Breast epithelium (tissue), 3 donors: Measurements from ENCODE around the gene DUOXA2.

ENCODE experiments used
- CTCF ChIP-seq, 3 donors: fragments of 450-650 bp; IDR thresholded peaks; one replicate each; pipeline ENCODE4 v1.5.1; 2016 to 2017; ENCODE audit warnings: antibody characterized with exemption in 3 of 3, mild to moderate bottlenecking in 3 of 3, moderate library complexity in 3 of 3
- POLR2A ChIP-seq: fragments of 450-650 bp; IDR thresholded peaks from one replicate; pipeline ENCODE4 v1.6.1; 2016; ENCODE audit warnings: antibody characterized with exemption, mild to moderate bottlenecking, moderate library complexity

DNA sequence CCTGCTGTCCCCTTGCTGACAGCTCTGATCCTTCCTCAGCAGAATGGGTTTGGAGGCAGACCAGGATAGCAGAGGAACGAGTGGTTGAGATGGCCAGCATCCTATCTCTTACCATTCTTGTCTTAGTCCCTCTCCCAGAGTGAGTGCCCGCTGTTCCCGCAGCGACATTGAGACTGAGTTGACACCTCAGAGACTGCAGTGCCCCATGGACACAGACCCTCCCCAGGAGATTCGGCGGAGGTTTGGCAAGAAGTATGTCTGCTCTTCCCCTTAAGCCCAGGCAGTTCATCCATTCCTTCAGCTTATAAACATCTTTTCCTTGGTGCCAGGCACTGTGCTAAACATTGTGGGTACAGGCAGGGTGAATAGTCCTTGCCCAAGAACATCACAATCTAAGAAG is 36.9 kb downstream of the DUOXA2 start:
- no peak for TF ChIP-seq POLR2A
- TF ChIP-seq CTCF (IDR thresholded peaks at IDR 0.05): no peak
